HG03060 (cell line): Measurements from ENCODE around the gene DND1.
"Not testable (repeated sequence)": the region's sequence is repeated elsewhere in the genome, so short reads cannot be mapped to it uniquely, and the experiment has no call there.

Source experiments
- ATAC-seq: cut with Tn5 transposase; IDR thresholded peaks from one replicate; pipeline ENCODE4 v1.9.1; 2021; ENCODE audit warnings: low read depth, moderate number of reproducible peaks; ENCODE audit not compliant: unreplicated experiment

The DND1 gene

GRCh38 chr5:140632366-140633020 lies 40.9 kb downstream of the DND1 start:
- ATAC-seq: no peak

- ATAC-seq: no peak
These were observed 41.5 kb downstream of the DND1 start for GRCh38 chr5:140631831-140632365.

- ATAC-seq: no peak
These were observed 42.3 kb downstream of the DND1 start for GRCh38 chr5:140631036-140631417.

GRCh38 chr5:140630292-140631035 lies 42.9 kb downstream of the DND1 start:
- ATAC-seq: no peak

- ATAC-seq: no peak
These were observed 44.7 kb downstream of the DND1 start for GRCh38 chr5:140628711-140629110.

GRCh38 chr5:140627972-140628371 lies 45.4 kb downstream of the DND1 start:
- no peak for ATAC-seq

GRCh38 chr5:140624886-140625285 lies 48.5 kb downstream of the DND1 start:
- ATAC-seq: not testable (repeated sequence)

GRCh38 chr5:140623061-140623460 lies 50.3 kb downstream of the DND1 start:
- ATAC-seq: not testable (repeated sequence)

- ATAC-seq: no peak
These were observed 51.1 kb downstream of the DND1 start for GRCh38 chr5:140622301-140622700.
